SK-N-SH treated with all-trans-retinoic acid at 6 μM for 48 hours (cell line): ENCODE data around the gene UCHL1.

Source experiments
- ATAC-seq: fragments of 200-7000 bp; cut with Tn5 transposase; 3 replicates; pipeline ENCODE4 v1.9.1; 2020; ENCODE audit warnings: mild to moderate bottlenecking, moderate library complexity
- ARNTL ChIP-seq: fragments of 450-650 bp; formaldehyde crosslinking; IDR thresholded peaks from 2 replicates; pipeline ENCODE4 v1.5.0; 2020; ENCODE audit warnings: low read depth, mild to moderate bottlenecking, moderate library complexity, borderline replicate concordance
- BACH2 ChIP-seq: fragments of 250-450 bp; sonication (Bioruptor Pico); IDR thresholded peaks from 2 replicates; pipeline ENCODE4 v1.9.0; 2021; ENCODE audit warnings: mild to moderate bottlenecking, borderline replicate concordance
- CSDC2 ChIP-seq: fragments of 250-450 bp; sonication (Bioruptor Pico); IDR thresholded peaks from 2 replicates; pipeline ENCODE4 v1.5.0; 2020; ENCODE audit warnings: mild to moderate bottlenecking, moderate library complexity
- CSRNP3 ChIP-seq: fragments of 250-450 bp; sonication (Bioruptor Pico); IDR thresholded peaks from 2 replicates; pipeline ENCODE4 v1.5.1; 2021; ENCODE audit warnings: mild to moderate bottlenecking, moderate library complexity
- ESRRG ChIP-seq: fragments of 250-450 bp; sonication (Bioruptor Pico); IDR thresholded peaks from 2 replicates; pipeline ENCODE4 v1.6.1; 2021; ENCODE audit warnings: mild to moderate bottlenecking
- GLIS3 ChIP-seq: fragments of 250-450 bp; sonication (Bioruptor Pico); IDR thresholded peaks from 2 replicates; pipeline ENCODE4 v1.5.0; 2020; ENCODE audit warnings: mild to moderate bottlenecking, moderate library complexity
- ISL1 ChIP-seq: fragments of 250-450 bp; sonication (Bioruptor Pico); IDR thresholded peaks from 2 replicates; pipeline ENCODE4 v2.1.2; 2022; ENCODE audit warnings: mild to moderate bottlenecking, moderate library complexity
- OSR1 ChIP-seq: fragments of 250-450 bp; sonication (Bioruptor Pico); IDR thresholded peaks from 2 replicates; pipeline ENCODE4 v1.8.0; 2022; ENCODE audit warnings: moderate library complexity, mild to moderate bottlenecking, inconsistent platforms
- PATZ1 ChIP-seq: fragments of 250-450 bp; sonication (Bioruptor Pico); IDR thresholded peaks from 2 replicates; pipeline ENCODE4 v1.8.0; 2020; ENCODE audit warnings: mild to moderate bottlenecking, moderate library complexity, borderline replicate concordance
- POU6F1 ChIP-seq: fragments of 250-450 bp; sonication (Bioruptor Pico); IDR thresholded peaks from 2 replicates; pipeline ENCODE4 v1.8.0; 2021; ENCODE audit warnings: low read depth, mild to moderate bottlenecking, moderate library complexity, borderline replicate concordance
- PPARA ChIP-seq: fragments of 250-450 bp; sonication (Bioruptor Pico); IDR thresholded peaks from 2 replicates; pipeline ENCODE4 v1.5.0; 2020; ENCODE audit warnings: mild to moderate bottlenecking, borderline replicate concordance
- RARB ChIP-seq: fragments of 250-450 bp; sonication (Bioruptor Pico); IDR thresholded peaks from 2 replicates; pipeline ENCODE4 v1.8.0; 2021; ENCODE audit warnings: mild to moderate bottlenecking, moderate library complexity
- SNAI2 ChIP-seq: fragments of 250-450 bp; sonication (Bioruptor Pico); IDR thresholded peaks from 2 replicates; pipeline ENCODE4 v1.5.0; 2020; ENCODE audit warnings: mild to moderate bottlenecking, moderate library complexity
- TCF4 ChIP-seq: fragments of 250-450 bp; sonication (Bioruptor Pico); IDR thresholded peaks from 2 replicates; pipeline ENCODE4 v1.8.0; 2021; ENCODE audit warnings: mild to moderate bottlenecking, moderate library complexity, borderline replicate concordance
- TOX ChIP-seq: fragments of 250-450 bp; sonication (Bioruptor Pico); IDR thresholded peaks from 2 replicates; pipeline ENCODE4 v1.8.0; 2021; ENCODE audit warnings: mild to moderate bottlenecking, moderate library complexity, borderline replicate concordance
- TSHZ2 ChIP-seq: fragments of 250-450 bp; sonication (Bioruptor Pico); IDR thresholded peaks from 2 replicates; pipeline ENCODE4 v1.5.0; 2020; ENCODE audit warnings: mild to moderate bottlenecking, moderate library complexity
- ZC3H10 ChIP-seq: fragments of 250-450 bp; sonication (Bioruptor Pico); IDR thresholded peaks from 2 replicates; pipeline ENCODE4 v1.5.1; 2021; ENCODE audit warnings: mild to moderate bottlenecking, moderate library complexity
- ZFP3 ChIP-seq: fragments of 250-450 bp; sonication (Bioruptor Pico); IDR thresholded peaks from 2 replicates; pipeline ENCODE4 v1.5.0; 2020; ENCODE audit warnings: mild to moderate bottlenecking, moderate library complexity
- ZFP30 ChIP-seq: fragments of 450-650 bp; formaldehyde crosslinking; IDR thresholded peaks from 2 replicates; pipeline ENCODE4 v1.5.0; 2022; ENCODE audit warnings: mild to moderate bottlenecking, moderate library complexity
- ZNF565 ChIP-seq: fragments of 450-650 bp; formaldehyde crosslinking; conservative IDR thresholded peaks from 2 replicates; pipeline ENCODE4 v1.5.0; 2020; ENCODE audit warnings: low read depth, mild to moderate bottlenecking, moderate library complexity
- ZNF70 ChIP-seq: fragments of 450-650 bp; formaldehyde crosslinking; IDR thresholded peaks from 2 replicates; pipeline ENCODE4 v1.5.0; 2020; ENCODE audit warnings: mild to moderate bottlenecking, moderate library complexity
- ZNF8 ChIP-seq: fragments of 450-650 bp; formaldehyde crosslinking; IDR thresholded peaks from 2 replicates; pipeline ENCODE4 v1.5.0; 2020; ENCODE audit warnings: mild to moderate bottlenecking, moderate library complexity

UCHL1 gene

GRCh38 chr4:41305476-41305875 lies 48.7 kb downstream of the UCHL1 start:
- TF ChIP-seq ZFP3 (CRISPR knock-in tag) (no peak), ESRRG (no peak), CSDC2 (CRISPR knock-in tag) (no peak), ZFP30 (CRISPR knock-in tag) (no peak), RARB (CRISPR knock-in tag) (no peak), TSHZ2 (CRISPR knock-in tag) (no peak), POU6F1 (CRISPR knock-in tag) (no peak), ISL1 (CRISPR knock-in tag) (no peak), BACH2 (CRISPR knock-in tag) (no peak), ARNTL (CRISPR knock-in tag) (no peak), ZNF8 (CRISPR knock-in tag) (no peak), OSR1 (CRISPR knock-in tag) (no peak), ZNF70 (CRISPR knock-in tag) (no peak), GLIS3 (CRISPR knock-in tag) (no peak), ZC3H10 (no peak), ZNF565 (CRISPR knock-in tag) (no peak), PATZ1 (CRISPR knock-in tag) (no peak), TOX (CRISPR knock-in tag) (no peak)
- ATAC-seq, result no peak

GRCh38 chr4:41307638-41308037 lies 50.9 kb downstream of the UCHL1 start:
- no peak for TF ChIP-seq OSR1 (CRISPR knock-in tag)
- TF ChIP-seq GLIS3 (CRISPR knock-in tag), result no peak
- no peak for TF ChIP-seq ZFP30 (CRISPR knock-in tag)
- TF ChIP-seq TCF4 (CRISPR knock-in tag), result no peak
- no peak for TF ChIP-seq POU6F1 (CRISPR knock-in tag)
- no peak for TF ChIP-seq SNAI2
- TF ChIP-seq TSHZ2 (CRISPR knock-in tag), result no peak
- no peak for TF ChIP-seq ARNTL (CRISPR knock-in tag)
- no peak for TF ChIP-seq RARB (CRISPR knock-in tag)
- TF ChIP-seq PATZ1 (CRISPR knock-in tag), result no peak
- no peak for TF ChIP-seq BACH2 (CRISPR knock-in tag)
- TF ChIP-seq ZNF70 (CRISPR knock-in tag), result no peak
- TF ChIP-seq TOX (CRISPR knock-in tag), result no peak
- no peak for TF ChIP-seq CSRNP3
- TF ChIP-seq ZNF565 (CRISPR knock-in tag), result no peak
- TF ChIP-seq ZFP3 (CRISPR knock-in tag), result no peak
- no peak for TF ChIP-seq ISL1 (CRISPR knock-in tag)
- TF ChIP-seq PPARA, result no peak
- TF ChIP-seq ZC3H10, result no peak
- ATAC-seq, result no peak
